C4-2B (cell line): ENCODE results near the gene VTCN1.

Experiments
- CTCF ChIP-seq: fragments of 450-650 bp; conservative IDR thresholded peaks from 2 replicates; pipeline ENCODE4 v1.5.1; 2017; ENCODE audit warnings: mild to moderate bottlenecking
- ZFX ChIP-seq: fragments of 450-650 bp; IDR thresholded peaks from 2 replicates; pipeline ENCODE4 v1.6.1; 2017

- TF ChIP-seq CTCF: no peak
- no peak for TF ChIP-seq ZFX
Measured at GRCh38 chr1:117244306-117244705, 33.6 kb upstream of the VTCN1 start.
